Brain microvascular endothelial cell (primary cell): Measurements from ENCODE around the gene TAF1D.

Experiments used
- DNase-seq: peaks from one replicate; pipeline ENCODE4 v3.0.0-alpha.2; 2020
- H3K27ac ChIP-seq: fragments of 250-450 bp; sonication (Bioruptor Pico); 2 replicates; pipeline ENCODE4 v1.5.1; 2020; ENCODE audit warnings: mild to moderate bottlenecking, moderate library complexity
- H3K27me3 ChIP-seq: fragments of 250-450 bp; sonication (Bioruptor Pico); replicated peaks from 2 replicates; pipeline ENCODE4 v1.5.1; 2020; ENCODE audit warnings: mild to moderate bottlenecking
- H3K36me3 ChIP-seq: fragments of 250-450 bp; sonication (Bioruptor Pico); replicated peaks from 2 replicates; pipeline ENCODE4 v1.5.1; 2020; ENCODE audit warnings: mild to moderate bottlenecking
- H3K4me3 ChIP-seq: 2 replicates; pipeline ENCODE4 v1.5.1; 2011; ENCODE audit warnings: low read depth, mild to moderate bottlenecking, control low read depth, low read length, moderate library complexity
- CTCF ChIP-seq: IDR thresholded peaks from 2 replicates; pipeline ENCODE4 v1.5.1; 2011; ENCODE audit warnings: low read depth, mild to moderate bottlenecking, moderate library complexity, low read length, control low read depth, inconsistent platforms; ENCODE audit errors: missing control alignments
- in situ Hi-C: cut with HindIII; loops from 2 replicates; pipeline ENCODE4 v1.10.0; 2017; ENCODE audit warnings: low sequenced_read_pairs, low pct_ligation_motif_present

The TAF1D gene

GRCh38 chr11:93728792-93729128, 12.5 kb downstream of the TAF1D start:
- in situ Hi-C loops, result no loop called here
- no peak for DNase-seq
- Histone ChIP-seq H3K36me3 (peaks cover 61% of the 10 kb centered on the region), H3K27ac (no peak overlapping the region), H3K4me3 (no peak overlapping the region), H3K27me3 (no peaks in the 10 kb centered on the region)
- no peak for TF ChIP-seq CTCF

GRCh38 chr11:93727985-93728791, 13.1 kb downstream of the TAF1D start:
- Histone ChIP-seq H3K27me3 (no peaks in the 10 kb centered on the region), H3K36me3 (peaks cover 55% of the 10 kb centered on the region)
- in situ Hi-C loops, result no loop called here

GRCh38 chr11:93724089-93724488, 17.2 kb downstream of the TAF1D start:
- no peak for DNase-seq
- Histone ChIP-seq H3K36me3 (peaks cover 17% of the 10 kb centered on the region), H3K27ac (no peak overlapping the region), H3K4me3 (no peak overlapping the region), H3K27me3 (no peaks in the 10 kb centered on the region)
- no peak for TF ChIP-seq CTCF
- in situ Hi-C loops, result no loop called here

More at GRCh38 chr11:93727985-93728791, 13.1 kb downstream of the TAF1D start:
- TF ChIP-seq CTCF, result no peak
- no peak for DNase-seq
- H3K4me3 ChIP-seq, result no peak overlapping the region
- H3K27ac ChIP-seq, result no peak overlapping the region

- in situ Hi-C loops, result no loop called here
- Histone ChIP-seq H3K36me3 (peaks cover 7% of the 10 kb centered on the region), H3K4me3 (no peak overlapping the region), H3K27me3 (no peaks in the 10 kb centered on the region), H3K27ac (no peak overlapping the region)
- DNase-seq, result no peak
- TF ChIP-seq CTCF, result no peak
Observed at GRCh38 chr11:93720522-93720921, 20.8 kb downstream of the TAF1D start.

GRCh38 chr11:93719310-93719709, 22.0 kb downstream of the TAF1D start:
- Histone ChIP-seq H3K27ac (no peak overlapping the region), H3K27me3 (no peaks in the 10 kb centered on the region), H3K36me3 (peaks cover 11% of the 10 kb centered on the region), H3K4me3 (no peak overlapping the region)
- in situ Hi-C loops, result no loop called here
- no peak for TF ChIP-seq CTCF
- DNase-seq, result no peak
